GM23338 (cell line): ENCODE data around the gene RAD23A. TPM values are rescaled to one million over a fixed set of nuclear protein-coding genes. Genes with fewer than 3 reads are reported as not detected.

Source experiments
- ATAC-seq: fragments of 200-7000 bp; cut with Tn5 transposase; 3 replicates; pipeline ENCODE4 v1.9.1; 2020
- DNase-seq: peaks from one replicate; pipeline ENCODE4 v3.0.0-alpha.2; 2015; ENCODE audit warnings: low spot score
- H2AFZ ChIP-seq: fragments of 200-600 bp; sonication (generic); 2 replicates; pipeline ENCODE4 v1.8.0; 2016; ENCODE audit warnings: antibody characterized with exemption, mild to moderate bottlenecking, moderate library complexity
- H3F3A ChIP-seq: fragments of 200-600 bp; sonication (generic); replicated peaks from 2 replicates; pipeline ENCODE4 v1.8.0; 2017; ENCODE audit warnings: antibody characterized with exemption, mixed run types, low read depth
- H3K27ac ChIP-seq: fragments of 200-600 bp; sonication (generic); 2 replicates; pipeline ENCODE4 v1.6.1; 2016; ENCODE audit warnings: low read depth
- H3K27me3 ChIP-seq: fragments of 200-600 bp; sonication (generic); 2 replicates; pipeline ENCODE4 v1.8.0; 2016; ENCODE audit warnings: mild to moderate bottlenecking, mixed run types, moderate library complexity; ENCODE audit not compliant: insufficient read depth
- H3K36me3 ChIP-seq: fragments of 200-600 bp; sonication (generic); 2 replicates; pipeline ENCODE4 v1.8.0; 2016; ENCODE audit warnings: mild to moderate bottlenecking; ENCODE audit not compliant: insufficient read depth
- H3K4me1 ChIP-seq: fragments of 200-600 bp; sonication (generic); 2 replicates; pipeline ENCODE4 v1.8.0; 2016; ENCODE audit warnings: mild to moderate bottlenecking, moderate library complexity; ENCODE audit not compliant: insufficient read depth
- H3K4me2 ChIP-seq: fragments of 200-600 bp; sonication (generic); 2 replicates; pipeline ENCODE4 v1.7.1; 2017; ENCODE audit warnings: mixed run types
- H3K4me3 ChIP-seq: fragments of 200-600 bp; sonication (generic); 2 replicates; pipeline ENCODE4 v1.6.1; 2016; ENCODE audit warnings: mixed run types
- H3K79me2 ChIP-seq: fragments of 200-600 bp; sonication (generic); replicated peaks from 2 replicates; pipeline ENCODE4 v1.8.0; 2017; ENCODE audit warnings: mild to moderate bottlenecking; ENCODE audit not compliant: insufficient read depth
- H3K9me2 ChIP-seq: fragments of 200-600 bp; sonication (generic); 2 replicates; pipeline ENCODE4 v1.8.0; 2017; ENCODE audit not compliant: insufficient read depth
- H4K20me1 ChIP-seq: fragments of 200-600 bp; sonication (generic); replicated peaks from 2 replicates; pipeline ENCODE4 v1.8.0; 2017; ENCODE audit warnings: mild to moderate bottlenecking; ENCODE audit not compliant: insufficient read depth
- H3K27ac Mint-ChIP-seq: 2 replicates; pipeline ENCODE4 v1.8.0; 2020; ENCODE audit warnings: inconsistent platforms, mild to moderate bottlenecking, moderate library complexity, mixed read lengths
- H3K27me3 Mint-ChIP-seq: 3 replicates; pipeline ENCODE4 v1.8.0; 2022; ENCODE audit warnings: low read depth, mild to moderate bottlenecking, moderate library complexity, mixed read lengths, inconsistent platforms; ENCODE audit not compliant: insufficient read depth, poor library complexity
- H3K36me3 Mint-ChIP-seq: 3 replicates; pipeline ENCODE4 v1.8.0; 2021; ENCODE audit warnings: low read depth, mild to moderate bottlenecking, inconsistent platforms, moderate library complexity, mixed read lengths
- H3K4me1 Mint-ChIP-seq: 3 replicates; pipeline ENCODE4 v1.8.0; 2020; ENCODE audit warnings: mild to moderate bottlenecking, inconsistent platforms, mixed read lengths
- H3K4me3 Mint-ChIP-seq: 3 replicates; pipeline ENCODE4 v1.8.0; 2021; ENCODE audit warnings: moderate library complexity, mild to moderate bottlenecking, inconsistent platforms, mixed read lengths
- H3K9me3 Mint-ChIP-seq: 3 replicates; pipeline ENCODE4 v1.8.0; 2020; ENCODE audit warnings: moderate library complexity, mild to moderate bottlenecking, inconsistent platforms, mixed read lengths
- CREB1 ChIP-seq: fragments of 250-450 bp; sonication (Bioruptor Pico); IDR thresholded peaks from 2 replicates; pipeline ENCODE4 v1.5.0; 2020; ENCODE audit warnings: low read depth, mild to moderate bottlenecking, moderate library complexity
- JUNB ChIP-seq: IDR thresholded peaks from one replicate; pipeline ENCODE4 v1.6.1; 2016; ENCODE audit warnings: antibody characterized with exemption; ENCODE audit not compliant: unreplicated experiment
- POLR2AphosphoS5 ChIP-seq: IDR thresholded peaks from 2 replicates; pipeline ENCODE4 v1.6.1; 2016; ENCODE audit warnings: antibody characterized with exemption, low read depth
- ZNF331 ChIP-seq: fragments of 250-450 bp; sonication (Bioruptor Pico); IDR thresholded peaks from 2 replicates; pipeline ENCODE4 v1.5.0; 2020; ENCODE audit warnings: low read depth, mild to moderate bottlenecking, moderate library complexity
- polyA plus RNA-seq: library from polyadenylated mRNA; unstranded; fragments of >200 nt; fragmentation: Nextera tagmentation; extraction: Ambion mirVana; gene quantifications from 2 replicates; pipeline ENCODE4 v1.2.1, GENCODE V29; 2016
- total RNA-seq: library from RNA; depleted of rRNA; stranded (reverse); fragments of >200 nt; shearing (Covaris generic); gene quantifications from 2 replicates; pipeline ENCODE4 v1.2.3, GENCODE V29; 2014
- TF ChIP-seq, protein P1 (sequence below): IDR thresholded peaks from one replicate; pipeline ENCODE4 v1.6.1; 2018; ENCODE audit warnings: antibody characterized with exemption; ENCODE audit not compliant: unreplicated experiment
- TF ChIP-seq, protein P2 (sequence below): IDR thresholded peaks from 2 replicates; pipeline ENCODE4 v1.6.1; 2016; ENCODE audit warnings: antibody characterized with exemption
- TF ChIP-seq, protein P3 (sequence below), 2 experiments: fragments of 200-600 bp in 1 of 2; sonication (generic) in 1 of 2; conservative IDR thresholded peaks; 2 replicates each; pipeline versions ENCODE4 v1.5.1 to v1.6.1; 2016 to 2017; ENCODE audit warnings: antibody characterized with exemption in 2 of 2, low read depth in 2 of 2, mild to moderate bottlenecking in 2 of 2, moderate library complexity in 1 of 2

RAD23A gene
- total and polyA plus RNA-seq, 2 experiments from 2014 or later, result 69.7 to 127 TPM

DNA sequence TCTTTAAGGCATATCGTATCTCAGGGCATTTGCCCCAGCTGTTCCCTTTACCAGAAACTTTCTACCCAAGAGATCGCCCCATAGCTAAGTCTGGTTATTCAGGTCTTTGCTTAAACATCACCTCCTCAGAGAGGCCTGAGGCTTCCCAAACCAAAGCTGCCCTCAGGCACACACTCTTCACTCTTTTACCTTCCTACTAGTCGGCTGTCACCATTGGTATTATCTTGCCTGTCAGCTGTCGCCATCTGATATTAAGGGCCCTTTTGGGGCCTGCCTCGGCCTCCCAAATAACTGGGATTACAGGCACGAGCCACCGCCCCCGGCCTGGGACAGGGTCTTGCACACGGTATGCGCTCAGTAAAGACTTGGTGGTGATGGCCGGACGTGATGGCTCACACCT lies 10.3 kb downstream of the RAD23A start (continued):
- TF ChIP-seq, protein P1, sequence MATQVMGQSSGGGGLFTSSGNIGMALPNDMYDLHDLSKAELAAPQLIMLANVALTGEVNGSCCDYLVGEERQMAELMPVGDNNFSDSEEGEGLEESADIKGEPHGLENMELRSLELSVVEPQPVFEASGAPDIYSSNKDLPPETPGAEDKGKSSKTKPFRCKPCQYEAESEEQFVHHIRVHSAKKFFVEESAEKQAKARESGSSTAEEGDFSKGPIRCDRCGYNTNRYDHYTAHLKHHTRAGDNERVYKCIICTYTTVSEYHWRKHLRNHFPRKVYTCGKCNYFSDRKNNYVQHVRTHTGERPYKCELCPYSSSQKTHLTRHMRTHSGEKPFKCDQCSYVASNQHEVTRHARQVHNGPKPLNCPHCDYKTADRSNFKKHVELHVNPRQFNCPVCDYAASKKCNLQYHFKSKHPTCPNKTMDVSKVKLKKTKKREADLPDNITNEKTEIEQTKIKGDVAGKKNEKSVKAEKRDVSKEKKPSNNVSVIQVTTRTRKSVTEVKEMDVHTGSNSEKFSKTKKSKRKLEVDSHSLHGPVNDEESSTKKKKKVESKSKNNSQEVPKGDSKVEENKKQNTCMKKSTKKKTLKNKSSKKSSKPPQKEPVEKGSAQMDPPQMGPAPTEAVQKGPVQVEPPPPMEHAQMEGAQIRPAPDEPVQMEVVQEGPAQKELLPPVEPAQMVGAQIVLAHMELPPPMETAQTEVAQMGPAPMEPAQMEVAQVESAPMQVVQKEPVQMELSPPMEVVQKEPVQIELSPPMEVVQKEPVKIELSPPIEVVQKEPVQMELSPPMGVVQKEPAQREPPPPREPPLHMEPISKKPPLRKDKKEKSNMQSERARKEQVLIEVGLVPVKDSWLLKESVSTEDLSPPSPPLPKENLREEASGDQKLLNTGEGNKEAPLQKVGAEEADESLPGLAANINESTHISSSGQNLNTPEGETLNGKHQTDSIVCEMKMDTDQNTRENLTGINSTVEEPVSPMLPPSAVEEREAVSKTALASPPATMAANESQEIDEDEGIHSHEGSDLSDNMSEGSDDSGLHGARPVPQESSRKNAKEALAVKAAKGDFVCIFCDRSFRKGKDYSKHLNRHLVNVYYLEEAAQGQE, result no peak
- TF ChIP-seq CREB1 (CRISPR knock-in tag) (no peak), JUNB (no peak), POLR2AphosphoS5 (no peak), ZNF331 (CRISPR knock-in tag) (no peak)
- TF ChIP-seq, protein P2, sequence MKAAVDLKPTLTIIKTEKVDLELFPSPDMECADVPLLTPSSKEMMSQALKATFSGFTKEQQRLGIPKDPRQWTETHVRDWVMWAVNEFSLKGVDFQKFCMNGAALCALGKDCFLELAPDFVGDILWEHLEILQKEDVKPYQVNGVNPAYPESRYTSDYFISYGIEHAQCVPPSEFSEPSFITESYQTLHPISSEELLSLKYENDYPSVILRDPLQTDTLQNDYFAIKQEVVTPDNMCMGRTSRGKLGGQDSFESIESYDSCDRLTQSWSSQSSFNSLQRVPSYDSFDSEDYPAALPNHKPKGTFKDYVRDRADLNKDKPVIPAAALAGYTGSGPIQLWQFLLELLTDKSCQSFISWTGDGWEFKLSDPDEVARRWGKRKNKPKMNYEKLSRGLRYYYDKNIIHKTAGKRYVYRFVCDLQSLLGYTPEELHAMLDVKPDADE, result no peak
- TF ChIP-seq, protein P3, sequence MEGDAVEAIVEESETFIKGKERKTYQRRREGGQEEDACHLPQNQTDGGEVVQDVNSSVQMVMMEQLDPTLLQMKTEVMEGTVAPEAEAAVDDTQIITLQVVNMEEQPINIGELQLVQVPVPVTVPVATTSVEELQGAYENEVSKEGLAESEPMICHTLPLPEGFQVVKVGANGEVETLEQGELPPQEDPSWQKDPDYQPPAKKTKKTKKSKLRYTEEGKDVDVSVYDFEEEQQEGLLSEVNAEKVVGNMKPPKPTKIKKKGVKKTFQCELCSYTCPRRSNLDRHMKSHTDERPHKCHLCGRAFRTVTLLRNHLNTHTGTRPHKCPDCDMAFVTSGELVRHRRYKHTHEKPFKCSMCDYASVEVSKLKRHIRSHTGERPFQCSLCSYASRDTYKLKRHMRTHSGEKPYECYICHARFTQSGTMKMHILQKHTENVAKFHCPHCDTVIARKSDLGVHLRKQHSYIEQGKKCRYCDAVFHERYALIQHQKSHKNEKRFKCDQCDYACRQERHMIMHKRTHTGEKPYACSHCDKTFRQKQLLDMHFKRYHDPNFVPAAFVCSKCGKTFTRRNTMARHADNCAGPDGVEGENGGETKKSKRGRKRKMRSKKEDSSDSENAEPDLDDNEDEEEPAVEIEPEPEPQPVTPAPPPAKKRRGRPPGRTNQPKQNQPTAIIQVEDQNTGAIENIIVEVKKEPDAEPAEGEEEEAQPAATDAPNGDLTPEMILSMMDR (conservative IDR thresholded peaks at IDR 0.05; ENCODE audit: low read depth in 2 of 2), result no peak

DNA sequence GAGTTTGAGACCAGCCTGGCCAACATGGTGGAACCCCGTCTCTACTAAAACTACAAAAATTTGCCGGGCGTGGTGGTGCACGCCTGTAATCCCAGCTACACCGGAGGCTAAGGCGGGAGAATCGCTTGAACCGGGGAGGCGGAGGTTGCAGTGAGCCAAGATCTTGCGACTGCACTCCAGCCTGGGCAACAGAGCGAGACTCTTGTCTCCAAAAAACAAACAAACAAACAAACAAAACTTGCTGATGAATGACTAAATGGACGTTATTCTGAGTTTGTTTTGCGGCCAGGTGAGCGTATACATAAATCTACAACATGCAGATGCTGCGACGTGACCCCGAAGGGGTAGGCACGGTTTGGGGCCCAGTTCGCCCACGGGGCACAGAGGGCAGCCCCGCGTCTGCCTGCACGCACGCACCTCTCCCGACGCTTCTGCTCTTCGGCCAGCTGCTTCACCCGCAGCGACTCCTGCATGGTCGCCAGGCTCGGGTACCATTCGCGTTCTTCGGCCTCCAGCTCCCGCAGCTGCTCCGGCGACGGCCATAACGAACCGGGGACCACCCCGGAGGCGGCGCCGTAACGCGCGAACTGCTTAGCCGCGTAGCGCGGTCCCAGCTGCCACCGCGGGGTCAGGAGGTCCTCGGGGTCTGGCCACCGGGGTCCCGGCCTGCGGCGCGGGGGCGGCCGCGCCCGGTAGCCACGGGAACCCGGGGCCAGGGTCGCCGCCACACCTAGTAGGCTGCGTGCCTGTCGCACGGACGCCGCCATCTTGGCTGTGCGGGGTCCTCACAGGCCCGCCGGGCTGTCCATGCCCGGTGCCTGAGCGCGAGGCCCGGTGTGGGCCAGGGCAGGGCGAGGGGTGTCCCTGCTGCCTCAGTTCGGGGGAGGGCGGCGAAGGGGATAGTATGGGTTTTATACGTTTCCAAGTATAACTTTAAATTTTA lies 11.1 kb downstream of the RAD23A start, which contains the start of gene GADD45GIP1:
Gene GADD45GIP1, minus strand, starts transcription at position 778 of the 943 bp plus-strand sequence. Its CDS starts 11 bp downstream, at position 767.
- Histone ChIP-seq H3K4me1 (peaks cover 16% of the 10 kb centered on the region), H3K36me3 (peaks cover 5% of the 10 kb centered on the region; the same call in 1 of the 2 replicates), H3K4me3 (peak within 1 kb of the TSS; percentile 89), H2AFZ (peak within 1 kb of the TSS; percentile 82), H3K27me3 (no peaks in the 10 kb centered on the region), H3K9me2 (no peaks in the 10 kb centered on the region), H3K79me2 (peaks cover 33% of the 10 kb centered on the region), H3K4me2 (peak within 1 kb of the TSS; percentile 91), H4K20me1 (peaks cover 12% of the 10 kb centered on the region; the same call in 1 of the 2 replicates), H3K27ac (peak within 1 kb of the TSS; percentile 84), H3F3A (peaks cover 34% of the 10 kb centered on the region)
- peak; percentile 87 for DNase-seq
- H3K36me3 Mint-ChIP-seq, result peaks cover 39% of the 10 kb centered on the region
- peak within 1 kb of the TSS; percentile 94 for H3K27ac Mint-ChIP-seq
- H3K27me3 Mint-ChIP-seq, result peaks cover 18% of the 10 kb centered on the region
- H3K4me1 Mint-ChIP-seq, result peaks cover 29% of the 10 kb centered on the region
- ATAC-seq, result peak; percentile 94
- no peaks in the 10 kb centered on the region; the same call in 1 of the 3 replicates for H3K9me3 Mint-ChIP-seq
- H3K4me3 Mint-ChIP-seq, result peak within 1 kb of the TSS; percentile 93
- TF ChIP-seq, protein P1, result no peak
- TF ChIP-seq ZNF331 (CRISPR knock-in tag), result no peak
- peak; percentile 85 for TF ChIP-seq POLR2AphosphoS5
